ENCODE measurements around the gene ASNS. TPM values are rescaled to one million over a fixed set of nuclear protein-coding genes. Genes with fewer than 3 reads are reported as not detected.
"Not testable (repeated sequence)": the region's sequence is repeated elsewhere in the genome, so short reads cannot be mapped to it uniquely, and the experiment has no call there.

The ASNS gene
- polyA plus RNA-seq, 3 donors from 2014 or later: 11.8 to 41.7 (median 14.7) TPM

GRCh38 chr7:97858221-97858620 is 14.0 kb downstream of the ASNS start:
- H3K4me1 Mint-ChIP-seq: no peaks in the 10 kb centered on the region
- H3K4me3 Mint-ChIP-seq: no peak overlapping the region
- peaks cover 0 to 1% (median 0%) of the 10 kb centered on the region in 3 donors for H3K27me3 Mint-ChIP-seq (ENCODE audit: low read depth in 3 of 3)
- no peak for DNase-seq
- H3K9me3 Mint-ChIP-seq: no peaks in the 10 kb centered on the region
- H3K36me3 Mint-ChIP-seq: peaks cover 36 to 56% (median 45%) of the 10 kb centered on the region in 3 donors
- no peak overlapping the region for H3K27ac Mint-ChIP-seq

GRCh38 chr7:97857544-97857943 is 14.7 kb downstream of the ASNS start:
- Mint-ChIP-seq H3K27ac (no peak overlapping the region), H3K4me1 (no peaks in the 10 kb centered on the region), H3K4me3 (no peak overlapping the region), H3K36me3 (peaks cover 39 to 61% (median 47%) of the 10 kb centered on the region in 3 donors), H3K9me3 (no peaks in the 10 kb centered on the region), H3K27me3 (ENCODE audit: low read depth in 3 of 3) (no peaks in the 10 kb centered on the region)
- DNase-seq: no peak

- no peak for DNase-seq
- H3K9me3 Mint-ChIP-seq: no peaks in the 10 kb centered on the region
- no peak overlapping the region for H3K27ac Mint-ChIP-seq
- H3K36me3 Mint-ChIP-seq: peaks cover 35 to 50% (median 40%) of the 10 kb centered on the region in 3 donors
- no peaks in the 10 kb centered on the region for H3K27me3 Mint-ChIP-seq (ENCODE audit: low read depth in 3 of 3)
- H3K4me3 Mint-ChIP-seq: no peak overlapping the region
- H3K4me1 Mint-ChIP-seq: no peaks in the 10 kb centered on the region
Measured at GRCh38 chr7:97851683-97852082, 20.5 kb downstream of the ASNS start.

DNA sequence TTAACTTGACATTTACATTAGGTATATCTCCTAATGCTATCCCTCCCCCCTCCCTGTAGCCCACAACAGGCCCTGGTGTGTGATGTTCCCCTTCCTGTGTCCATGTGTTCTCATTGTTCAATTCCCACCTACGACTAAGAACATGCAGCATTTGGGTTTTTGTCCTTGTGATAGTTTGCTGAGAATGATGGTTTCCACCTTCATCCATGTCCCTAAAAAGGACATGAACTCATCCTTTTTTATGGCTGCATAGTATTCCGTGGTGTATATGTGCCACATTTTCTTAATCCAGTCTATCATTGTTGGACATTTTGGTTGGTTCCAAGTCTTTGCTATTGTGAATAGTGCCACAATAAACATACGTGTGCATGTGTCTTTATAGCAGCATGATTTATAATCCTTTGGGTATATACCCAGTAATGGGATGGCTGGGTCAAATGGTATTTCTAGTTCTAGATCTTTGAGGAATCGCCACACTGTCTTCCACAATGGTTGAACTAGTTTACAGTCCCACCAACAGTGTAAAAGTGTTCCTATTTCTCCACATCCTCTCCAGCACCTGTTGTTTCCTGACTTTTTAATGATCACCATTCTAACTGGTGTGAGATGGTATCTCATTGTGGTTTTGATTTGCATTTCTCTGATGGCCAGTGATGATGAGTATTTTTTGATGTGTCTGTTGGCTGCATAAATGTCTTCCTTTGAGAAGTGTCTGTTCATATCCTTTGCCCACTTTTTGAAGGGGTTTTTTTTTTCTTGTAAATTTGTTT is 21.8 kb downstream of the ASNS start:
- H3K4me1 Mint-ChIP-seq; H3K4me3 Mint-ChIP-seq; H3K9me3 Mint-ChIP-seq; DNase-seq; H3K27me3 Mint-ChIP-seq (ENCODE audit: low read depth in 3 of 3): not testable (repeated sequence)
- Mint-ChIP-seq H3K36me3 (peaks cover 28 to 42% (median 33%) of the 10 kb centered on the region in 3 donors), H3K27ac (peak overlapping the region in 1 of 6 donors; percentile 24)

GRCh38 chr7:97847791-97848190 is 24.4 kb downstream of the ASNS start:
- no peak for DNase-seq
- no peaks in the 10 kb centered on the region for H3K4me1 Mint-ChIP-seq
- H3K36me3 Mint-ChIP-seq: peaks cover 15 to 21% (median 16%) of the 10 kb centered on the region in 3 donors
- H3K27me3 Mint-ChIP-seq (ENCODE audit: low read depth in 3 of 3): no peaks in the 10 kb centered on the region
- no peak overlapping the region for H3K4me3 Mint-ChIP-seq
- H3K9me3 Mint-ChIP-seq: no peaks in the 10 kb centered on the region
- no peak overlapping the region for H3K27ac Mint-ChIP-seq

- H3K27ac Mint-ChIP-seq: no peak overlapping the region
- H3K4me3 Mint-ChIP-seq: no peak overlapping the region
- H3K4me1 Mint-ChIP-seq: no peaks in the 10 kb centered on the region
- H3K36me3 Mint-ChIP-seq: peaks cover 6 to 12% (median 8%) of the 10 kb centered on the region in 3 donors
- H3K9me3 Mint-ChIP-seq: no peaks in the 10 kb centered on the region
- no peak for DNase-seq
- H3K27me3 Mint-ChIP-seq (ENCODE audit: low read depth in 3 of 3): peaks cover 0 to 4% (median 0%) of the 10 kb centered on the region in 3 donors
Measured at GRCh38 chr7:97846945-97847344, 25.3 kb downstream of the ASNS start.

DNA sequence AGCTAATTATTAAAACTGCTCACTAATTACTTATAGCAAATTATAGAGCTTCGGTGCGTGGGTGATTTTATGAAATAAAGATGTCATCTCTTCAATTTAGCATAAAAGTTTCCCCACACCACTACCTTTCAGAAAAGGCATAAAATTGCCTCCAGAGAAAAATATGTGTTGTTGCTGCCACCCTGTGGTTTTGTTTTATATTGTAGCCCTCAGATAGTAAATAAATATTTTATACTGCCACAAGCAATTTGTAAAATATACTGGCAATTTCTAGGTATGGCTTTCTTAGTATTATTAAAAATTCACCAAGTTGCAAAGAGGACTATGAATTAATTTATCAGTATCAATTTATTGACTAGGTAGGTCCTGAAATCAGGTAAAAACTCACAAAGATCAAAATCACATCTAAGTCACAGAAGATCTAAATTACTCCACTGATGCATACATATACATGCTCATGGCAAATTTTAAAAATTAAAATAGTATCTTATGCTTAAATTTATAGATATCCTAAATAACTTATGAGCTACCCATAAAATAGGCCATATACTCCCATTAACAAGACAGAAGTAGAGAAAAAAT is 26.5 kb downstream of the ASNS start:
- no peak overlapping the region for H3K4me3 Mint-ChIP-seq
- H3K4me1 Mint-ChIP-seq: no peaks in the 10 kb centered on the region
- peak in 1 of 3 donors; percentile 2 for DNase-seq
- peaks cover 0 to 1% (median 0%) of the 10 kb centered on the region in 3 donors for H3K36me3 Mint-ChIP-seq
- no peaks in the 10 kb centered on the region for H3K9me3 Mint-ChIP-seq
- peaks cover 0 to 7% (median 0%) of the 10 kb centered on the region in 3 donors for H3K27me3 Mint-ChIP-seq (ENCODE audit: low read depth in 3 of 3)
- no peak overlapping the region for H3K27ac Mint-ChIP-seq

DNA sequence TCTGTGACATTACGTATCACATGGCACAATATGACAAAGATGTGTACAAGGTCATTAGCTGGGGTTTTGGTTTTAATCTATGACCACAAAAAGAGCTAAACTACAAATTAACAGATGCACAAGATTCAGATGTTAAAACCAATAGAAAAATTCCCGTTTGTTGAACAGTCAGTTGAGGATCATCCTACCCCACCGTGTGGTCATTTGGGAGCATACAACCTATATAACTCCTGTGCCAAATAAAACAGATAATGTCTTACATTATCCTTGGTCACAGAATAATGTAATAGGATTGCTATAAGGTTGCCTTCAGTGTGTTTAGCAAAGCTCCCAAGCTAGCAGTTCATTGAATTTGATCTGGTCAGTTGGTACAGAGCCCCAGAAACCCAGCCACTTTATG is 28.2 kb downstream of the ASNS start:
- Mint-ChIP-seq H3K27ac (no peak overlapping the region), H3K4me3 (no peak overlapping the region), H3K27me3 (ENCODE audit: low read depth in 3 of 3) (peaks cover 0 to 7% (median 2%) of the 10 kb centered on the region in 3 donors), H3K9me3 (no peaks in the 10 kb centered on the region), H3K4me1 (no peaks in the 10 kb centered on the region), H3K36me3 (no peaks in the 10 kb centered on the region)
- DNase-seq: no peak

- Mint-ChIP-seq H3K27me3 (ENCODE audit: low read depth in 3 of 3) (peaks cover 0 to 7% (median 2%) of the 10 kb centered on the region in 3 donors), H3K4me3 (no peak overlapping the region), H3K4me1 (no peaks in the 10 kb centered on the region), H3K36me3 (no peaks in the 10 kb centered on the region), H3K9me3 (no peaks in the 10 kb centered on the region), H3K27ac (no peak overlapping the region)
- DNase-seq: no peak
Measured at GRCh38 chr7:97842772-97843345, 29.3 kb downstream of the ASNS start.

- Mint-ChIP-seq H3K4me3 (no peak overlapping the region), H3K27ac (no peak overlapping the region), H3K36me3 (no peaks in the 10 kb centered on the region), H3K27me3 (ENCODE audit: low read depth in 3 of 3) (peaks cover 0 to 9% (median 2%) of the 10 kb centered on the region in 3 donors), H3K4me1 (no peaks in the 10 kb centered on the region), H3K9me3 (no peaks in the 10 kb centered on the region)
- no peak for DNase-seq
Measured at GRCh38 chr7:97842006-97842405, 30.2 kb downstream of the ASNS start.

DNA sequence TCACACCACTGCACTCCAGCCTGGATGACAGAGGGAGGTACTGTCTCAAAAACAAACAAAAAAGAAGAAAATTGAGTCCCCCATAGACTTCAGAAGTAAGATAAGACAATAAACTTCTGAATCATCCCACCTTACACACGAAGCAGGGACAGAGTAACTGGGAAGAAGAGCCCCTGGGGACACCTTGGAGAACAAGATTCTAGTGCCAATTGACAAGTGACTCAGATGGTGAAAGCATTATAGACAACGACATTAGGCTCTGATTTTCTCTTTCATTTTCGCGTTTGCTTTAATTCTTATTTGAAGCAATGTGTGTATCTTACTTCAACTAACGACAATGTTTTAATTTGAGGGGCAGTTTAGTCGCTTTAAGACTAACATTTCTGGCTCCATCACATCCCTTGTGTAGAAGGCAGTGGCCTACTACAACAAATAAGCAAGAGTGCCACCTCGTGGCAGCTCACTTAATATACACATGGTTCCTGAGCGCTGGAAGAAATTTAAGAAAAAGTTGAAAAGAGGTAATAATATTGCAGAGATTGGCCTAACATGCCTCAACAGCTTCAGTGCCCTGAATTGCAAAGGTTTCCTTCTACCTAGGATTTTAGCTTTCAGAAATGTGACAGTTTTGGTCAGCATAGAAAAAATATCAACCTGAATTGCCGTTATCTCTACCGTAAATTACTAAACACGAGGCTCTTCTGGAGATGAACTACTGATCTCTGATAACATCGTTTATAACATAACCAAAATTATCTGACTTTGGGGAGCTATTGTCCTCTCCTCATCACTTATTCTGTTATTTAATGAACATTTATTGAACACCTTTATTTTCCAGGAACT is 36.7 kb downstream of the ASNS start:
- H3K4me1 Mint-ChIP-seq: no peaks in the 10 kb centered on the region
- no peaks in the 10 kb centered on the region for H3K36me3 Mint-ChIP-seq
- DNase-seq: peak; percentile 27 to 38 (median 35)
- H3K27ac Mint-ChIP-seq: no peak overlapping the region
- no peaks in the 10 kb centered on the region for H3K9me3 Mint-ChIP-seq
- H3K4me3 Mint-ChIP-seq: no peak overlapping the region
- H3K27me3 Mint-ChIP-seq (ENCODE audit: low read depth in 3 of 3): peaks cover 4 to 8% (median 4%) of the 10 kb centered on the region in 3 donors

- Mint-ChIP-seq H3K27me3 (ENCODE audit: low read depth in 3 of 3) (peaks cover 0 to 16% (median 2%) of the 10 kb centered on the region in 3 donors), H3K9me3 (peaks cover 0 to 2% (median 0%) of the 10 kb centered on the region in 6 donors), H3K4me3 (no peak overlapping the region), H3K36me3 (no peaks in the 10 kb centered on the region), H3K27ac (no peak overlapping the region), H3K4me1 (no peaks in the 10 kb centered on the region)
- no peak for DNase-seq
Measured at GRCh38 chr7:97819161-97819560, 53.0 kb downstream of the ASNS start.

DNA sequence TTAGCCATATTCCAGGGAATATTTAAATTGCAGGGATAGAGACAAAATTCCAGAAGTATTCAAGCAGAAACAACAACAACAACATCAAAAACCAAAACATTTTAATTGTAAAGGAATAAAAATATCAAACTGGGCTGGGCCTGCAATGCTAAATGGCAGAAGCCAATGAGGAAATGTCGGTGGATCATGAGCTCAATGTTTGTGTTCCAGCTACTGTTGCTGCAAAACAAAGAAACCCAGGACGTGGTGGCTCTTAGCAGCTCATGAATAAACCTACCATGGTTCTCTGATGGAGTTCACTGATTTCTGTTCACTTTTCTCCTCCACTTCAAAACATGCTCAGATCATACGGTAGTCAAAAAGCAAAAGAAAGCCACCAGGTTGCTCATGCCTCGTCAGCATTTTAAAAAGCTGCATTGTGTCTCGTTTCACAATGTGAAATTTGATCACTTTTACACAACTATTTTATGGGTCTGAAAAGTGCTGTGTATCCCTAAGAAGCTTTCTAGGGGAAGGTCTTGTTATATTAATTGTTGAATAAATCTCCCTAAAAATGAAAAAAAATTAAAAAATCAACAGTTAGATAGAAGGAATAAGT is 54.0 kb downstream of the ASNS start:
- Mint-ChIP-seq H3K27me3 (ENCODE audit: low read depth in 3 of 3) (peaks cover 0 to 16% (median 2%) of the 10 kb centered on the region in 3 donors), H3K27ac (no peak overlapping the region), H3K4me3 (no peak overlapping the region), H3K9me3 (peaks cover 0 to 2% (median 0%) of the 10 kb centered on the region in 6 donors), H3K36me3 (no peaks in the 10 kb centered on the region), H3K4me1 (no peaks in the 10 kb centered on the region)
- DNase-seq: no peak
